ENCODE data around the gene NTSR1. TPM values are rescaled to one million over a fixed set of nuclear protein-coding genes. Genes with fewer than 3 reads are reported as not detected.

NTSR1 gene
- polyA plus RNA-seq, 1 donor from 2014 or later: 0.05 TPM

GRCh38 chr20:62780696-62781095, 72.1 kb downstream of the NTSR1 start:
- H3F3A ChIP-seq (ENCODE audit: insufficient read depth, low read length, poor library complexity, severe bottlenecking): no peaks in the 10 kb centered on the region
- no peaks in the 10 kb centered on the region for H3K27me3 ChIP-seq (ENCODE audit: insufficient read depth, low read depth, low read length)
- H3K4me3 ChIP-seq (ENCODE audit: low read length): no peak overlapping the region
- no peaks in the 10 kb centered on the region for H3K36me3 ChIP-seq (ENCODE audit: insufficient read depth, low read length)
- no peaks in the 10 kb centered on the region for H3K9me2 ChIP-seq (ENCODE audit: insufficient read depth, low read length)
- H3K79me2 ChIP-seq (replicated peaks; ENCODE audit: insufficient read depth, low read length): no peaks in the 10 kb centered on the region
- H3K9ac ChIP-seq (ENCODE audit: low read length): no peak overlapping the region
- no peak overlapping the region for H2AFZ ChIP-seq (ENCODE audit: low read depth, low read length)
- H3K9me3 ChIP-seq (ENCODE audit: low read length): no peaks in the 10 kb centered on the region
- no peak overlapping the region for H3K4me2 ChIP-seq (ENCODE audit: low read length)
- no peak overlapping the region for H3K27ac ChIP-seq (ENCODE audit: low read length)
- TF ChIP-seq POLR2AphosphoS5 (IDR thresholded peaks at IDR 0.05) (no peak), SMC3 (conservative IDR thresholded peaks at IDR 0.05; ENCODE audit: poor library complexity) (no peak), TAF1 (IDR thresholded peaks at IDR 0.05; ENCODE audit: low read depth) (no peak), EP300 (conservative IDR thresholded peaks at IDR 0.05; ENCODE audit: poor library complexity, severe bottlenecking) (no peak), RAD21 (conservative IDR thresholded peaks at IDR 0.05) (no peak), MXI1 (conservative IDR thresholded peaks at IDR 0.05; ENCODE audit: poor library complexity, severe bottlenecking) (no peak), EZH2 (IDR thresholded peaks at IDR 0.05; ENCODE audit: borderline replicate concordance, insufficient read depth, low read length, poor library complexity, severe bottlenecking) (no peak)
- TF ChIP-seq, protein P1, sequence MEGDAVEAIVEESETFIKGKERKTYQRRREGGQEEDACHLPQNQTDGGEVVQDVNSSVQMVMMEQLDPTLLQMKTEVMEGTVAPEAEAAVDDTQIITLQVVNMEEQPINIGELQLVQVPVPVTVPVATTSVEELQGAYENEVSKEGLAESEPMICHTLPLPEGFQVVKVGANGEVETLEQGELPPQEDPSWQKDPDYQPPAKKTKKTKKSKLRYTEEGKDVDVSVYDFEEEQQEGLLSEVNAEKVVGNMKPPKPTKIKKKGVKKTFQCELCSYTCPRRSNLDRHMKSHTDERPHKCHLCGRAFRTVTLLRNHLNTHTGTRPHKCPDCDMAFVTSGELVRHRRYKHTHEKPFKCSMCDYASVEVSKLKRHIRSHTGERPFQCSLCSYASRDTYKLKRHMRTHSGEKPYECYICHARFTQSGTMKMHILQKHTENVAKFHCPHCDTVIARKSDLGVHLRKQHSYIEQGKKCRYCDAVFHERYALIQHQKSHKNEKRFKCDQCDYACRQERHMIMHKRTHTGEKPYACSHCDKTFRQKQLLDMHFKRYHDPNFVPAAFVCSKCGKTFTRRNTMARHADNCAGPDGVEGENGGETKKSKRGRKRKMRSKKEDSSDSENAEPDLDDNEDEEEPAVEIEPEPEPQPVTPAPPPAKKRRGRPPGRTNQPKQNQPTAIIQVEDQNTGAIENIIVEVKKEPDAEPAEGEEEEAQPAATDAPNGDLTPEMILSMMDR (IDR thresholded peaks at IDR 0.05; ENCODE audit: poor library complexity, severe bottlenecking): no peak
- TF ChIP-seq, protein P2, sequence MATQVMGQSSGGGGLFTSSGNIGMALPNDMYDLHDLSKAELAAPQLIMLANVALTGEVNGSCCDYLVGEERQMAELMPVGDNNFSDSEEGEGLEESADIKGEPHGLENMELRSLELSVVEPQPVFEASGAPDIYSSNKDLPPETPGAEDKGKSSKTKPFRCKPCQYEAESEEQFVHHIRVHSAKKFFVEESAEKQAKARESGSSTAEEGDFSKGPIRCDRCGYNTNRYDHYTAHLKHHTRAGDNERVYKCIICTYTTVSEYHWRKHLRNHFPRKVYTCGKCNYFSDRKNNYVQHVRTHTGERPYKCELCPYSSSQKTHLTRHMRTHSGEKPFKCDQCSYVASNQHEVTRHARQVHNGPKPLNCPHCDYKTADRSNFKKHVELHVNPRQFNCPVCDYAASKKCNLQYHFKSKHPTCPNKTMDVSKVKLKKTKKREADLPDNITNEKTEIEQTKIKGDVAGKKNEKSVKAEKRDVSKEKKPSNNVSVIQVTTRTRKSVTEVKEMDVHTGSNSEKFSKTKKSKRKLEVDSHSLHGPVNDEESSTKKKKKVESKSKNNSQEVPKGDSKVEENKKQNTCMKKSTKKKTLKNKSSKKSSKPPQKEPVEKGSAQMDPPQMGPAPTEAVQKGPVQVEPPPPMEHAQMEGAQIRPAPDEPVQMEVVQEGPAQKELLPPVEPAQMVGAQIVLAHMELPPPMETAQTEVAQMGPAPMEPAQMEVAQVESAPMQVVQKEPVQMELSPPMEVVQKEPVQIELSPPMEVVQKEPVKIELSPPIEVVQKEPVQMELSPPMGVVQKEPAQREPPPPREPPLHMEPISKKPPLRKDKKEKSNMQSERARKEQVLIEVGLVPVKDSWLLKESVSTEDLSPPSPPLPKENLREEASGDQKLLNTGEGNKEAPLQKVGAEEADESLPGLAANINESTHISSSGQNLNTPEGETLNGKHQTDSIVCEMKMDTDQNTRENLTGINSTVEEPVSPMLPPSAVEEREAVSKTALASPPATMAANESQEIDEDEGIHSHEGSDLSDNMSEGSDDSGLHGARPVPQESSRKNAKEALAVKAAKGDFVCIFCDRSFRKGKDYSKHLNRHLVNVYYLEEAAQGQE (IDR thresholded peaks at IDR 0.05; ENCODE audit: borderline replicate concordance): no peak
- no peaks in the 10 kb centered on the region for H4K20me1 ChIP-seq (ENCODE audit: insufficient read depth)

GRCh38 chr20:62782149-62782892, 73.7 kb downstream of the NTSR1 start:
- TF ChIP-seq, protein P2 (IDR thresholded peaks at IDR 0.05; ENCODE audit: borderline replicate concordance): no peak
- TF ChIP-seq SMC3 (conservative IDR thresholded peaks at IDR 0.05; ENCODE audit: poor library complexity): no peak
- TF ChIP-seq, protein P1 (IDR thresholded peaks at IDR 0.05; ENCODE audit: poor library complexity, severe bottlenecking): no peak
- no peak for TF ChIP-seq POLR2AphosphoS5 (IDR thresholded peaks at IDR 0.05)
- no peak for TF ChIP-seq RAD21 (conservative IDR thresholded peaks at IDR 0.05)
- no peak for TF ChIP-seq EZH2 (IDR thresholded peaks at IDR 0.05; ENCODE audit: borderline replicate concordance, insufficient read depth, low read length, poor library complexity, severe bottlenecking)
- no peak for TF ChIP-seq EP300 (conservative IDR thresholded peaks at IDR 0.05; ENCODE audit: poor library complexity, severe bottlenecking)
- no peak for TF ChIP-seq TAF1 (IDR thresholded peaks at IDR 0.05; ENCODE audit: low read depth)
- no peak for TF ChIP-seq MXI1 (conservative IDR thresholded peaks at IDR 0.05; ENCODE audit: poor library complexity, severe bottlenecking)
- H2AFZ ChIP-seq (ENCODE audit: low read depth, low read length): no peak overlapping the region
- no peak overlapping the region for H3K27ac ChIP-seq (ENCODE audit: low read length)
- no peak overlapping the region for H3K4me2 ChIP-seq (ENCODE audit: low read length)
- H3K9ac ChIP-seq (ENCODE audit: low read length): no peak overlapping the region
- no peaks in the 10 kb centered on the region for H3K9me2 ChIP-seq (ENCODE audit: insufficient read depth, low read length)
- H3K4me3 ChIP-seq (ENCODE audit: low read length): no peak overlapping the region
- H3K36me3 ChIP-seq (ENCODE audit: insufficient read depth, low read length): no peaks in the 10 kb centered on the region
- no peaks in the 10 kb centered on the region for H3K9me3 ChIP-seq (ENCODE audit: low read length)
- H3K27me3 ChIP-seq (ENCODE audit: insufficient read depth, low read depth, low read length): no peaks in the 10 kb centered on the region
- H3F3A ChIP-seq (ENCODE audit: insufficient read depth, low read length, poor library complexity, severe bottlenecking): no peaks in the 10 kb centered on the region
- H3K79me2 ChIP-seq (replicated peaks; ENCODE audit: insufficient read depth, low read length): no peaks in the 10 kb centered on the region
- H4K20me1 ChIP-seq (ENCODE audit: insufficient read depth): no peaks in the 10 kb centered on the region

All from neural cell (in vitro differentiated cells).